HEK293 (cell line): Measurements from ENCODE around the gene ZNF543.

Experiments
- CTCF ChIP-seq: fragments of 450-650 bp; formaldehyde crosslinking; IDR thresholded peaks from 2 replicates; pipeline ENCODE4 v1.5.1; 2016; ENCODE audit warnings: missing biosample characterization, missing genetic modification characterization
- REST ChIP-seq: fragments of 450-650 bp; formaldehyde crosslinking; IDR thresholded peaks from 2 replicates; pipeline ENCODE4 v1.5.1; 2016; ENCODE audit warnings: missing biosample characterization, missing genetic modification characterization
- ZBTB11 ChIP-seq: fragments of 450-650 bp; formaldehyde crosslinking; conservative IDR thresholded peaks from 2 replicates; pipeline ENCODE4 v1.5.1; 2016; ENCODE audit warnings: low read depth, missing biosample characterization, missing genetic modification characterization
- ZBTB26 ChIP-seq: fragments of 450-650 bp; formaldehyde crosslinking; optimal IDR thresholded peaks from 2 replicates; pipeline ENCODE3; 2016; ENCODE audit warnings: missing biosample characterization, mild to moderate bottlenecking, missing genetic modification characterization
- ZBTB49 ChIP-seq: fragments of 450-650 bp; formaldehyde crosslinking; IDR thresholded peaks from 2 replicates; pipeline ENCODE4 v1.5.1; 2016; ENCODE audit warnings: missing biosample characterization, missing genetic modification characterization, low read depth
- ZBTB7A ChIP-seq: fragments of 450-650 bp; formaldehyde crosslinking; IDR thresholded peaks from 2 replicates; pipeline ENCODE4 v1.5.1; 2016; ENCODE audit warnings: low read depth, missing biosample characterization, missing genetic modification characterization
- ZNF112 ChIP-seq: fragments of 450-650 bp; formaldehyde crosslinking; IDR thresholded peaks from 2 replicates; pipeline ENCODE4 v1.5.0; 2017; ENCODE audit warnings: missing biosample characterization, missing genetic modification characterization
- ZNF558 ChIP-seq: fragments of 450-650 bp; formaldehyde crosslinking; IDR thresholded peaks from 2 replicates; pipeline ENCODE4 v1.5.1; 2016; ENCODE audit warnings: missing biosample characterization, missing genetic modification characterization
- ZNF692 ChIP-seq: fragments of 450-650 bp; formaldehyde crosslinking; IDR thresholded peaks from 2 replicates; pipeline ENCODE4 v1.5.1; 2016; ENCODE audit warnings: missing biosample characterization, missing genetic modification characterization
- ZNF792 ChIP-seq: fragments of 450-650 bp; formaldehyde crosslinking; IDR thresholded peaks from 2 replicates; pipeline ENCODE4 v1.5.1; 2016; ENCODE audit warnings: missing biosample characterization, missing genetic modification characterization
- ZSCAN18 ChIP-seq: fragments of 450-650 bp; formaldehyde crosslinking; IDR thresholded peaks from 2 replicates; pipeline ENCODE4 v1.5.1; 2016; ENCODE audit warnings: missing biosample characterization, missing genetic modification characterization

- TF ChIP-seq CTCF (no peak), REST (tag by site-specific recombination) (no peak), ZNF692 (tag by site-specific recombination) (no peak), ZNF558 (tag by site-specific recombination) (no peak), ZBTB26 (no peak), ZSCAN18 (tag by site-specific recombination) (no peak), ZBTB49 (no peak), ZBTB7A (no peak), ZBTB11 (no peak), ZNF112 (tag by site-specific recombination) (no peak), ZNF792 (tag by site-specific recombination) (no peak)
Measured at GRCh38 chr19:57348136-57348535, 27.9 kb downstream of the ZNF543 start.
